ENCODE measurements around the gene SLC12A5.
"Not testable (repeated sequence)": the region's sequence is repeated elsewhere in the genome, so short reads cannot be mapped to it uniquely, and the experiment has no call there.

SLC12A5 gene

DNA sequence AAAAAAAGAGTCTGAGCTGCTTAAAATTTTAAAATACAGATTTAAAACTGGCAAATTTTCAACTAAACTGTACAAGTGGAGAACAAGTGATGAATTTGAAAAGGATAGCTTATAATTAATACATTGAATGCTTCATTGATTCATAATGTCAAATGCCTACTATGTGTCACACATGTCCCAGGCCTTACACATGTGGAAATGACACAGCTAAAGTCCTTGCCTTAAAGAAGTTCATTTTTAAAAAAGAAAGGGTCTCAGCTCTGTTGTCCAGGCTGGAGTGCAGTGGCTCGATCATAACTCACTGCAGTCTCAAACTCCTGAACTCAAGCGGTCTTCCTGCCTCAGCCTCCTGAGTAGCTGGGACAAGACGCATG, 55.8 kb downstream of the SLC12A5 start:
- no peak for DNase-seq

DNA sequence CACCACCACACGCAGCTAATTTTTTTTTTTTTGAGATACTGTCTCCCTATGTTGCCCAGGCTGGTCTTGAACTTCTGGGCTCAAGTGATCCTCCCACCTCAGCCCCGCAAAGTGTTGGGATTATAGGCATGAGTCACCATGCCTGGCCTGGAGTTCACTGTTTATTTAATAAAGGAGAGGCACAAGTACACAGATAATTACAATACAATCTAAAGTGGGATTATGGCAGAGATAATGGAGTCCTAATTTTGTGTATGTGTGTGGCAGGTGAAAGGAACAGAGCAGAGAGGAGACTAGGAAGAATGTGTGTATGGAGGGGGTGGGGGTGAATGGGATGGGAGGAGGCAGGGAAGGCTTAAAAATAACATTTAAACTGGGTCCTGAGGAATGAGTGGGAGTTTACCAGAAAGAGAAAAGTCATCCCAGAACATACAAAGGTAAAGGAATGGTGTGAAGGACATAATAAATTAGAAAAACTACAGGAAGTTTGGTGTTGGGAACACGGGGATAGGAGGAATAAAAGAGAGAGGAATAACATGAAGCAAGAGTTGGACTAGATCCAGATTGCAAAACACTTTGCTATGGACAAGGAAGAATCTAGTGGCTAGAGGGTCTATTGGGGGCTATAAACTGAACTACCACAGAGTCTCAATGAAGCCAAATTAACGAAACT, 56.3 kb downstream of the SLC12A5 start:
- peak; percentile 62 for DNase-seq

DNA sequence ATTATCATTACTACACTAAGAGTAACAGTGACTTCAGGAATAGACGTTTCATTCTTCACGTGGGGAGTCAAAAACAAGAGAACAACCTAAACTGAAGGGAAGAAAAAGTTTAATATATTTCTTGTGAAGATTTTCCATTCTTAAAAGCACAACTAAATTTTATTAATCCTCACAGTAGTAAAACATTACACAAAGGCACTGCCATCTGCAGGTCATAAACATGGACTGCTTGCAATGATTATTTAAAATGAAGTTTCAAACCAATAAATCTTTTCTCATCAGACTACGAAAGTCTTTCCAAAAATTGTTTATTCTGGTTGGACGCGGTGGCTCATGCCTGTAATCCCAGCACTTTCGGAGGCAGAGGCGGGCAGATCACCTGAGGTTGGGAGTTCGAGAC, 58.1 kb downstream of the SLC12A5 start:
- DNase-seq = no peak

DNA sequence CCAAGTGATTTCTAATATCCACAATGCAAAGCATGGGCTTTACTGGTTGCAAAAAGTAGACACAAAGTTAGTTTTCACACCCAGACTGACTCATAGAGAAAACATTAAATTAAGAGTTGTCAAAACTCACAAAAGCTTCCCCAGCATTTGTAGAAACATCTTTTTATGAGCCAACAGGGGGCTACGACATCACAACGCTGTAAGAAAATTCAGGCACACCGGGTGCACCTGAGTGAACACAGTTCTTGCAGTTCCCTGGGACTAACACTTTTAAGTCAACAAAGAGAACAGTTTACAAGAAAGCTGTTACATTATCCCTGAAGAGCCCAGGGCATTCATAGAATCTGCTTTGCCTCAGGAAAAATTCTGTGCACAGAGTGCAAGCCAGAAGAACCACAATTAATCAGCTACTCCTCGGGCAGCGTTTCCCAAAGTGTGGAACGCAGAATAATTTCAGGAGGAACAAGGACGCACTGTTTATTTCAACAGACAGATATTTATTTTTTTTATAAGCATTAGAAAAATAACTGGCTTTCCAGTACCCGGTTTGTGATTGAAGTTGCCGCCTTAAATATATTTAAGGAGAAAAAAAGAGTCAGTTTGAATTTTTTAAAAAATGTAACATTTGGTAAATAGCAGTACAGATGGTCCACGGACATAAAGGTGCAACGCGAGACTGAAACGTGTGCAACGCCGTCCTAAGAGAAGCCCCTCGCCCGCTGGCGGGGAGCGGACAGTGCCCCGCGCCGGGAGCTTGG, 59.6 kb downstream of the SLC12A5 start:
- DNase-seq = no peak

DNA sequence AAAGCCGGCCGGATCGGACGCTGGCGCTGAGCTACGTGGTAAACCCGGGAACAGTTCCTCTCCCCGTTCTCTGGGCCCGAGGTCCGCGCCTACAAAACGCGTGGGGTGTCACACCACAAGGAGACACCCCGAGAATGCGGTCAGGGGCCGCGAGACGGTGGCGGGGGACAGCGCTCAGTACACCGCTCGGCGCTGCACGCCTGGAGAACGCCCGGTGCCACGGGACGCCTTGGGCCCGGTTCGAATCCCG, 60.1 kb downstream of the SLC12A5 start:
- DNase-seq = no peak

DNA sequence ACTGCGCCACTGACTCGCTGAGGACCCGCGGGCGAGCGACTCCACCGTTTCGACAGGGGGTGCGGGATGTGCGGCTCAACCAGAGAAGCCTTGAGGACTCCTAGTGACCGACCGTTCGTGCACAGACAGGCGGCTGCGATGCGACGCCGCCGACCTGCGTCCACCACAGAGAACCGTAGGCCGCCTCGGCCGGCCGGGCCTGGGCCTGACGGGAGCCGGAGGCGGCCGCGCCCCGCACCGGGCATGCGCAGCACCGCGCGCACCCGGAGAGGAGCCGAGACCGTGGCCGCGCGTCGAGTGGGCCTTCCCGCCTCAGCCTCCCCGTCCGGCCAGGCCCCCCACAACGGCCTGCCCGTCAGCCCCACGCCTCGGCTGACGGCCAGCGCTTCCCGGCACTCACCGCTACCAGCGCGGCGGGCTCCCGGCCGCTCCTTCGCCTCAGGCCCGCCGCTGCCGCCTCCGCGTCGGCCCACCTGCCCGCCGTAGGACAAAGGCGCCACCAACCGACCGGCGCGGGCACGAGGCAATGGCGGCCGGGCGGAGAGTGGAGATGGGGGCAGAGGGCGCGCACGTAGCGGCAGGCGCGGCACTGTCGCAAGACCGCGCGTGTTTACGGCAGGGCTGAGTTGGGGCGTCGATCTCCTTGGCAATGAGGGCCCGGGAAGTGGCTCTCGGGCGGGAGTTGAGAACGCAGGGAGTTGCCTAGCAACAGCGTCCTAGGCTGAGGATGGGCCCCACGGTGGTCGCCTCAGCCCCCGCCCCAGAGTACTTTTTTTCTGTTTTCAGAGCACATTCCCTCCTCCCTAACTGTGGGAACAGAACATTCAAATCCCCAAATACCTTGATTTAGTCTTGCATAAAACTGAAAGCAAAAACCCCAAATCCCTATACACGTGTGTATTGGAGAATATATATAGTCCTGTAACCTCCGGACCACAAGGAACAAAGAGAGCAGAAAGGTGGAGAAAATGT, 60.7 kb downstream of the SLC12A5 start, which contains the start of gene NCOA5:
Gene NCOA5 (minus strand): TSS at position 546 of the 972 bp plus-strand sequence. CDS start 10,538 bp downstream, outside the sequence.
- DNase-seq = peak; percentile 97

DNA sequence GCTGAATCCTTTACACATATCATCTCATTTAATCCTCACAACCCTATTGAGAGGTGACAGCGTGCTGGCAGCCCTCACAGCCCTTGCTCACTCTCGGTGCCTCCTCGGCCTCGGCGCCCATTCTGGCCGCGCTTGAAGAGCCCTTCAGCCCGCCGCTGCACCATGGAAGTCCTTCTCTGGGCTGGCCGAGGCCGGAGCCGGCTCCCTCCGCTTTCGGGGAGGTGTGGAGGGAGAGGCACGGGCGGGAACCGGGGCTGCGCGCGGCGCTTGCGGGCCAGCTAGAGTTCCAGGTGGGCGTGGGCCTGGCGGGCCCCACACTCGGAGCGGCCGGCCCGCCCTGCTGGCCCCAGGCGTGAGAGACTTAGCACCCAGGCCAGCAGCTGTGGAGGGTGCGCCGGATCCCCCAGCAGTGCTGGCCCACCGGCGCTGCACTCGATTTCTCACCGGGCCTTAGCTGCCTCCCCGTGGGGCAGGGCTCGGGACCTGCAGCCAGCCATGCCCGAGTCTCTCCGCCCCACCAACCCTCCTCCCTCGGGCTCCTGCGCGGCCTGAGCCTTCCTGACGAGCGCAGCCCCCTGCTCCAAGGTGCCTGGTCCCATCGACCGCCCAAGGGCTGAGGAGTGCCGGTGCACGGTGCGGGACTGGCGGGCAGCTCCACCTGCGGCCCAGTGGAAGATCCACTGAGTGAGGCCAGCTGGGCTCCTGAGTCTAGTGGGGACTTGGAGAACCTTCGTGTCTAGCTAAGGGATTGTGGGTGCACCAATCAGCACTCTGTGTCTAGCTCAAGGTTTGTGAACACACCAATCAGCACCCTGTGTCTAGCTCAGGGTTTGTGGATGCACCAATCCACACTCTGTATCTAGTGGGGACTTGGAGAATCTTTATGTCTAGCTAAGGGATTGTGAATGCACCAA, 62.9 kb downstream of the SLC12A5 start:
- DNase-seq = not testable (repeated sequence)

DNA sequence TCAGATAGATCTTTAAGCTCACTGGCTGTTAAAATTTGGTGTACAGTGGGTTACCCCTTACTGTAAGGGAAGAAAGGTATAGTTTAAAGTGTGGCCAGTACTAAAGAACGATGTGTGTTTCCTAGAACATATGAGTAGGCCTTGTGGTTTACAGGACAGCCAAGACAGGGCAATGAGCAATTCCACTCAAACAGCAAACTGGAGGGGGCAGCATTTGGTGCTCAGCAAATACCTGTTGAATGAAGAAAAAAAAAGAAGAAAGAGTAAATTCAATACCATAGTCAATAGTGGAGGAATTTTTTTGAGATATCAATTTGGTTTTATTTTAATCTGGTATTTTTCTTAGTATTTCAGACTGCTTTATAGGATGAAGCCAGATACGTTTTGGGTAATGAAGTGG, 64.5 kb downstream of the SLC12A5 start:
- DNase-seq = no peak

DNA sequence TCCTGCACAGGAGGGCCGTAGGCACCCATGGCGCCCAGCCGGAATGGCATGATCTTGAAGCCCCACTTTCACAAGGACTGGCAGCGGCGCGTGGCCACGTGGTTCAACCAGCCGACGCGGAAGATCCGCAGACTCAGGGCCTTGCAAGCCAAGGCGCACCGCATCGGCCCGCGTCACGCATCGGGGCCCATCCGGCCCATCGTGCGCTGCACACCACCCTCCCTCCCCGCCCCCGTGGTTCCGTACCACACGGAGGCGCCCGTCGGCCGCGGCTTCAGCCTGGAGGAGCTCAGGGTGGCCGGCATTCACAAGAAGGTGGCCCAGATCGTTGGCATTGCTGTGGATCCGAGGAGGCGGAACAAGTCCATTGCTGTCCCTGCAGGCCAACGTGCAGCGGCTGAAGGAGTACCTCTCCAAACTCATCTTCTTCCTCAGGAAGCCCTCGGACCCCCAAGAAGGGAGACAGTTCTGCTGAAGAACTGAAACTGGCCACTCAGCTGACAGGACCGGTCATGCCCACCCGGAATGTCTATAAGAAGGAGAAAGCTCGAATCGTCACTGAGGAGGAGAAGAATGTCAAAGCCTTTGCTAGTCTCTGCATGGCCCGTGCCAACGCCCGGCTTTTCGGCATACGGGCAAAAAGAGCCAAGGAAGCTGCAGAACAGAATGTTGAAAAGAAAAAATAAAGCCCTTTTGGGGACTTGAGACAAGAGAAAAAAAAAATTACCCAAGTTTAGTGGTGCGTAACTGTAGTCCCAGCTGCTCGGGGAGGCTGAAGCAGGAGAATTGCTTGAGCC, 70.7 kb downstream of the SLC12A5 start:
- DNase-seq = no peak

DNA sequence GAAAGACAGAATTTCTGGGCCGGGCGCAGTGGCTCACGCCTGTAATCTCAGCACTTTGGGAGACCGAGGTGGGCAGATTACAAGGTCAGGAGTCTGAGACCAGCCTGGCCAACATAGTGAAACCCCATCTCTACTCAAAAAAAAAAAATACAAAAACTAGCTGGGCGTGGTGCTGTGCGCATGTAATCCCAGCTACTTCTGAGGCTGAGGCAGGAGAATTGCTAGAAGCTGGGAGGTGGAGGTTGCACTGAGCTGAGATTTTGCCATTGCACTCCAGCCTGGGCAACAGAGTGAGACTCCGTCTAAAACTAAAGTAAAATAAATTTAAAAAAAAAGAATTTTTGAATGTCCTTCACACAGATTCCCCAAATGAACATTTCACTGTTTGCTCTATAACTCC, 71.4 kb downstream of the SLC12A5 start:
- DNase-seq = not testable (repeated sequence)

DNA sequence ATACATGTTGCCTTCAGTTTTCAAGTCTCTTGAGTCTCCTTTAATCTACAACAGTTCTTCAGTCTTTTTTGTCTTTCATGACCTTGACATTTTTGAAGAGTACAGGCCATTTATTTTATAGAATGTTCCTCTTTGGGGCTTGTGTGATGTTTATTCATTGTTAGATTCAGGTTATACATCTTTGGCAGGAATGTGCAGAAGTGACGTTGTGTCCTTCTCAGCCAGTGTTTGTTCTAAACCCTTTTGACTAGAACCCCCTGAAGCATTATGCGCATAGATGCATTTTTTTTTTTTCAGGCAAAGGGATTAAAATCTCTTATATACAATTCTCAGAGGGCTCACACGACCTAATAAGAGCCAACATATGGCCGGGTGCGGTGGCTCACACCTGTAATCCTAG, 72.0 kb downstream of the SLC12A5 start:
- DNase-seq = no peak

DNA sequence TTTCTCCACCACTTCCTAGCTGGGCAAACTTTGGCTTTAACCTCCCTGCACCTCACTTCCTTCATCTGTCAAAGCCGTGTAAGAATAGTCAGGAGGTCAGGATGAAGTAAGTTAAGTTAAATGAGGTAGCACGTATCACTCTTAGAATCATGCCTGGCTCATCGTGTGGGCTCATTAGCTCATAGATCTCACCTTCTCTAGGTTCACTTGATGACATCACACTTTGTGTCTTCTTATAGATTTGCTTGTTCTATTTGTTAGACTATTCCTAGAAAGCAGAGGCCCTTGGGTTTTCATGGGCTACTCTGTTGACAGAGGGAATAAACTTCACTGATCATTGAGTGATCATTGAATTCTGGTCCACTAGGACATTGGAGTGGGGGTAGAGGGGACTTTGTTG, 72.9 kb downstream of the SLC12A5 start:
- no peak for DNase-seq

DNA sequence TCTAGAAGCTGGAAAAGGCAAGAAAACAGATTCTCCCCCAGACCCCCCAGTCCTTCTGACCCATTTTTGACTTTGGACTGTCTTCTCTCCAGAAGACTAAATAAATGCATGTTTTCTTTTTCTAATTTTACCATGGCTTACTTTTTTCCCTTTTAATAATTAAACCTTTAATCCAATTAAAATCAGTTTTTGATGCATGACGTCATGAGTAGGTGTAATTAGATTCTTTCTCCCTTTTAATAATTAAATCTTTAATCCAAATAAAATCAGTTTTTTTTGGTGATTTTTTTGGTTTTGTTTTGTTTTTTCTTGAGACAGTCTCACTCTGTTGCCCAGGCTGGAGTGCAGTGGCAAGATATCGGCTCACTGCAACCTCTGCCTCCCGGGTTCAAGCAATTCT, 73.9 kb downstream of the SLC12A5 start:
- no peak for DNase-seq

DNA sequence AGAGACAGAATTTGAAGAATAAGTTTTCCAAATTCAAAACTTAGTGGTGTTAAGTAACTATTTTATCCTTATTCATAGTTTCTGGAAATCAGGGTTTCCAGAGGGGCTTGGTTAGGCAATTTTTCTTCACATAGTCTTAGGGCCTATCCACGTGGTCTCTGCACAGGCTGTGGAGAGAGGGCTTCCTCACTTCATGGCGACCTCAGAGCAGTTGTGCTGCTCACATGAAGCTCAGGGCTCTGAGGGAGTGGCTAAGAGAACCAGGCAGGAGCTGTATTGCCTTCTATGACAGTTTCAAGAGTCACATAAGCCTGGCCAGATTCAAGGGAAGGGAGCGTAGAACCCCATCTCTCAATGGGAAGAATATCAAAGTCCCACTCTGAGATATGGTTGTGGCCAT, 75.2 kb downstream of the SLC12A5 start:
- no peak for DNase-seq

DNA sequence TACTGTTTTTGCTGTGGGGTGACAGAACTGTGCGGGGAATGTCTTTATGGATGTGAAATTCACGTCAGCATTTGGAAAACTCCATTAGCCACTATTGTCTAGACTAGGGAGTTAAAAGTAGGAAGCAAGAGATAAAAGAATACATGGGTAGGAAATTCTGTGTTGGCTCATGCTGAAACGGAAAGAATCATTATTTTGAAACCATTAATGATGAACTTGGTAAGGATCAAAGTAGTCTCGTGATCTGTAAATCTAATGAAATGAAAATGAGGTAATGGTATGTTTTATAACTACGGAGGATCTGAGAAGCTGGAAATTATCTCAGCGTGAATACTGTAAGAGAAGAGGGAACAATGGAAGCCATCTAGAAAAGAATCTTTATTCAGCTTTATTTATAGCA, 78.0 kb downstream of the SLC12A5 start:
- DNase-seq = no peak

DNA sequence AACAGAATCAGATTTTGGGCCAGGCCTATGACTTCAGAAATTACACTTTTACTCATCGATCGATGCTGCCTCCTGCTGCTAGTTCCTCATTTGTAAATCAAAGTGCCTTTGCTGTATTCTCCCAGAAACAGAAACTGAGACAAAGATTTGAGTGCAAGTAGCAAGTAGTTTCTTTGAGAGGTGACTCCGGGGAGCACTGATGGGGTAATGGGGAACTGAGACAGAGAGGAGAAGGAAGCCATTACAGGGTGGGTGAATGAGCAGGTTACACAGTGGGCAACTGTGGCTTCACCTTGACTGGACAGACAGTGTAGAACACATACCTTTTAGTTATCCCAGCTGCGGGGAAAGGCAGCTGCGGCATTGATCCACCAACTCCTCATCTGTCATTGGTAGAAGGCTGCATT, 79.4 kb downstream of the SLC12A5 start:
- no peak for DNase-seq

DNA sequence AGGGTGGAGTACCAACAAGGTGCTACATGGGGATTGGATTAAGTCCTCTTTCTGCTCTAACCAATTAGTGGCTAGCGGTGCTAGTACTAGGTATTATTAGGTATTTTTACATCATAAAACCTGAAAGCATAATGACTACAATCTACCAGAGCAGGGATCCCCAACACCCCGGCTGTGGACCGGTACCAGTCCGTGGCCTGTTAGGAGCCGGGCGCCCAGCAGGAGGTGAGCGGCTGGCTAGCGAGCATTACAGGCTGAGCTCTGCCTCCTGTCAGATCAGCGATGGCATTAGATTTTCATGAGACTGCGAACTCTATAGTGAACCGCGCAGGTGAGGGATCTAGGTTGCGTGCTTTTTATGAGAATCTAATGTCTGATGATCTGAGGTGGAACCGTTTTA, 80.0 kb downstream of the SLC12A5 start:
- DNase-seq = no peak

Measured in NCI-H1105 (cell line).